ENCODE data around the gene LRRTM1. TPM values are rescaled to one million over a fixed set of nuclear protein-coding genes. Genes with fewer than 3 reads are reported as not detected.

Gene LRRTM1
- total RNA-seq, 2 donors from 2014 or later = 3.3 to 11.3 TPM

GRCh38 chr2:80292474-80292873 is 12.1 kb downstream of the LRRTM1 start:
- no peaks in the 10 kb centered on the region for H3K9me3 ChIP-seq (ENCODE audit: control insufficient read depth, low read length)
- 96 to 100% methylated on average over 2 to 3 of the region's 3 CpGs for WGBS, 2 experiments (ENCODE audit: insufficient coverage in 1 of 2, insufficient read length in 1 of 2)
- no peak overlapping the region for H3K4me3 ChIP-seq (ENCODE audit: low read length)
- Mint-ChIP-seq H3K36me3 (ENCODE audit: low read depth) (no peaks in the 10 kb centered on the region), H3K27me3 (ENCODE audit: insufficient read depth) (peaks cover 15% of the 10 kb centered on the region), H3K9me3 (no peaks in the 10 kb centered on the region), H3K27ac (no peak overlapping the region), H3K4me1 (peaks cover 58% of the 10 kb centered on the region), H3K4me3 (no peak overlapping the region)
- DNase-seq = no peak
- peaks cover 22% of the 10 kb centered on the region for H3K4me1 ChIP-seq (ENCODE audit: control insufficient read depth, insufficient read depth, low read length)
- H3K27ac ChIP-seq (ENCODE audit: low read depth, low read length) = no peak overlapping the region
- H3K36me3 ChIP-seq (ENCODE audit: control insufficient read depth, insufficient read depth, low read length) = no peaks in the 10 kb centered on the region
- H3K27me3 ChIP-seq (ENCODE audit: control insufficient read depth, insufficient read depth, low read length, poor library complexity, severe bottlenecking) = no peaks in the 10 kb centered on the region
- H3K9ac ChIP-seq (ENCODE audit: extremely low read depth, low read length, poor library complexity, severe bottlenecking) = no peak overlapping the region
- no peak for TF ChIP-seq CTCF (conservative IDR thresholded peaks at IDR 0.05)

- peaks cover 16% of the 10 kb centered on the region for H3K4me1 ChIP-seq (ENCODE audit: control insufficient read depth, insufficient read depth, low read length)
- H3K27ac ChIP-seq (ENCODE audit: low read depth, low read length) = no peak overlapping the region
- Mint-ChIP-seq H3K36me3 (ENCODE audit: low read depth) (no peaks in the 10 kb centered on the region), H3K4me1 (peaks cover 56% of the 10 kb centered on the region), H3K27me3 (ENCODE audit: insufficient read depth) (peaks cover 14% of the 10 kb centered on the region), H3K27ac (no peak overlapping the region), H3K9me3 (no peaks in the 10 kb centered on the region), H3K4me3 (no peak overlapping the region)
- TF ChIP-seq CTCF (conservative IDR thresholded peaks at IDR 0.05) = no peak
- no peak for DNase-seq
- H3K27me3 ChIP-seq (ENCODE audit: control insufficient read depth, insufficient read depth, low read length, poor library complexity, severe bottlenecking) = peaks cover 5% of the 10 kb centered on the region
- H3K9ac ChIP-seq (ENCODE audit: extremely low read depth, low read length, poor library complexity, severe bottlenecking) = no peak overlapping the region
- 80 to 91% methylated on average over 1 of the region's 1 CpG for WGBS, 2 experiments (ENCODE audit: insufficient coverage in 1 of 2, insufficient read length in 1 of 2)
- H3K4me3 ChIP-seq (ENCODE audit: low read length) = no peak overlapping the region
- no peaks in the 10 kb centered on the region for H3K36me3 ChIP-seq (ENCODE audit: control insufficient read depth, insufficient read depth, low read length)
- H3K9me3 ChIP-seq (ENCODE audit: control insufficient read depth, low read length) = no peaks in the 10 kb centered on the region
These were observed 12.9 kb downstream of the LRRTM1 start for GRCh38 chr2:80291656-80292055.

- Histone ChIP-seq H3K27me3 (ENCODE audit: control insufficient read depth, insufficient read depth, low read length, poor library complexity, severe bottlenecking) (peaks cover 16% of the 10 kb centered on the region), H3K36me3 (ENCODE audit: control insufficient read depth, insufficient read depth, low read length) (no peaks in the 10 kb centered on the region), H3K9me3 (ENCODE audit: control insufficient read depth, low read length) (no peaks in the 10 kb centered on the region), H3K9ac (ENCODE audit: extremely low read depth, low read length, poor library complexity, severe bottlenecking) (no peak overlapping the region), H3K27ac (ENCODE audit: low read depth, low read length) (no peak overlapping the region), H3K4me3 (ENCODE audit: low read length) (no peak overlapping the region), H3K4me1 (ENCODE audit: control insufficient read depth, insufficient read depth, low read length) (peaks cover 9% of the 10 kb centered on the region)
- Mint-ChIP-seq H3K9me3 (no peaks in the 10 kb centered on the region), H3K4me1 (peaks cover 37% of the 10 kb centered on the region), H3K27ac (no peak overlapping the region), H3K36me3 (ENCODE audit: low read depth) (no peaks in the 10 kb centered on the region), H3K27me3 (ENCODE audit: insufficient read depth) (peaks cover 16% of the 10 kb centered on the region), H3K4me3 (no peak overlapping the region)
- 76 to 79% methylated on average over 4 to 5 of the region's 5 CpGs for WGBS, 2 experiments (ENCODE audit: insufficient coverage in 1 of 2, insufficient read length in 1 of 2)
- TF ChIP-seq CTCF (conservative IDR thresholded peaks at IDR 0.05) = no peak
- DNase-seq = no peak
These were observed 16.0 kb downstream of the LRRTM1 start for GRCh38 chr2:80288576-80288975.
